Measurements from ENCODE around the gene ZNF202. TPM values are rescaled to one million over a fixed set of nuclear protein-coding genes. Genes with fewer than 3 reads are reported as not detected.

Gene ZNF202
- total and polyA plus RNA-seq, 2 experiments from 2014 or later = 4.5 to 5.5 TPM

GRCh38 chr11:123700772-123701171 lies 40.7 kb downstream of the ZNF202 start:
- no peaks in the 10 kb centered on the region for H3K79me2 ChIP-seq (ENCODE audit: insufficient read depth)
- no peak overlapping the region for H3K27ac ChIP-seq
- H3F3A ChIP-seq (ENCODE audit: insufficient read depth) = no peaks in the 10 kb centered on the region
- no peaks in the 10 kb centered on the region for H3K9me3 ChIP-seq (ENCODE audit: low read depth)
- in situ Hi-C loops (cut with MboI) = no loop called here
- DNase-seq = no peak
- H3K27me3 ChIP-seq (replicated peaks; ENCODE audit: insufficient read depth) = peaks cover 18% of the 10 kb centered on the region
- no peaks in the 10 kb centered on the region for H4K20me1 ChIP-seq (ENCODE audit: insufficient read depth)
- H3K36me3 ChIP-seq (ENCODE audit: low read depth) = no peaks in the 10 kb centered on the region
- H3K9ac ChIP-seq = no peak overlapping the region
- WGBS, 2 experiments (ENCODE audit: low coverage in 1 of 2, low lambda C conversion rate in 2 of 2, missing lambda C conversion rate in 2 of 2) = 53 to 54% methylated on average over 3 of the region's 3 CpGs
- no peak overlapping the region for H2AFZ ChIP-seq
- H3K4me1 ChIP-seq (ENCODE audit: insufficient read depth) = no peaks in the 10 kb centered on the region
- TF ChIP-seq EZH2phosphoT487 (IDR thresholded peaks at IDR 0.05; ENCODE audit: insufficient read depth, low read depth) (no peak), EZH2 (IDR thresholded peaks at IDR 0.05; ENCODE audit: insufficient read depth, poor library complexity, severe bottlenecking) (no peak)
- H3K9me2 ChIP-seq (ENCODE audit: insufficient read depth) = no peaks in the 10 kb centered on the region
- no peak overlapping the region for H3K4me2 ChIP-seq (ENCODE audit: unreplicated experiment)
- no peak overlapping the region for H3K4me3 ChIP-seq

GRCh38 chr11:123698546-123699127 lies 42.8 kb downstream of the ZNF202 start:
- no peaks in the 10 kb centered on the region for H3K9me3 ChIP-seq (ENCODE audit: low read depth)
- no peaks in the 10 kb centered on the region for H4K20me1 ChIP-seq (ENCODE audit: insufficient read depth)
- H3K79me2 ChIP-seq (ENCODE audit: insufficient read depth) = no peaks in the 10 kb centered on the region
- H3K27me3 ChIP-seq (replicated peaks; ENCODE audit: insufficient read depth) = peaks cover 20% of the 10 kb centered on the region
- no peaks in the 10 kb centered on the region for H3K36me3 ChIP-seq (ENCODE audit: low read depth)
- in situ Hi-C loops (cut with MboI) = no loop called here
- H2AFZ ChIP-seq = no peak overlapping the region
- H3K9me2 ChIP-seq (ENCODE audit: insufficient read depth) = no peaks in the 10 kb centered on the region
- H3K4me3 ChIP-seq = no peak overlapping the region
- no peak overlapping the region for H3K27ac ChIP-seq
- H3K9ac ChIP-seq = no peak overlapping the region
- H3F3A ChIP-seq (ENCODE audit: insufficient read depth) = no peaks in the 10 kb centered on the region
- 15 to 19% methylated on average over 2 of the region's 2 CpGs for WGBS, 2 experiments (ENCODE audit: low coverage in 1 of 2, low lambda C conversion rate in 2 of 2, missing lambda C conversion rate in 2 of 2)
- no peak for DNase-seq
- H3K4me2 ChIP-seq (ENCODE audit: unreplicated experiment) = no peak overlapping the region
- H3K4me1 ChIP-seq (ENCODE audit: insufficient read depth) = no peaks in the 10 kb centered on the region
- TF ChIP-seq EZH2phosphoT487 (IDR thresholded peaks at IDR 0.05; ENCODE audit: insufficient read depth, low read depth) (no peak), EZH2 (IDR thresholded peaks at IDR 0.05; ENCODE audit: insufficient read depth, poor library complexity, severe bottlenecking) (no peak)

- no peaks in the 10 kb centered on the region for H3K9me3 ChIP-seq (ENCODE audit: low read depth)
- DNase-seq = no peak
- 47 to 52% methylated on average over 2 of the region's 2 CpGs for WGBS, 2 experiments (ENCODE audit: low coverage in 1 of 2, low lambda C conversion rate in 2 of 2, missing lambda C conversion rate in 2 of 2)
- H3K27ac ChIP-seq = no peak overlapping the region
- no peaks in the 10 kb centered on the region for H3K36me3 ChIP-seq (ENCODE audit: low read depth)
- TF ChIP-seq EZH2 (IDR thresholded peaks at IDR 0.05; ENCODE audit: insufficient read depth, poor library complexity, severe bottlenecking) (no peak), EZH2phosphoT487 (IDR thresholded peaks at IDR 0.05; ENCODE audit: insufficient read depth, low read depth) (no peak)
- H3K9ac ChIP-seq = no peak overlapping the region
- no peak overlapping the region for H3K4me2 ChIP-seq (ENCODE audit: unreplicated experiment)
- H3K9me2 ChIP-seq (ENCODE audit: insufficient read depth) = no peaks in the 10 kb centered on the region
- in situ Hi-C loops (cut with MboI) = no loop called here
- no peaks in the 10 kb centered on the region for H3F3A ChIP-seq (ENCODE audit: insufficient read depth)
- H2AFZ ChIP-seq = no peak overlapping the region
- no peak overlapping the region for H3K4me3 ChIP-seq
- no peaks in the 10 kb centered on the region for H3K4me1 ChIP-seq (ENCODE audit: insufficient read depth)
- peaks cover 26% of the 10 kb centered on the region for H3K27me3 ChIP-seq (replicated peaks; ENCODE audit: insufficient read depth)
- no peaks in the 10 kb centered on the region for H3K79me2 ChIP-seq (ENCODE audit: insufficient read depth)
- H4K20me1 ChIP-seq (ENCODE audit: insufficient read depth) = no peaks in the 10 kb centered on the region
Observed at GRCh38 chr11:123696183-123696582, 45.3 kb downstream of the ZNF202 start.

- H3K4me2 ChIP-seq (ENCODE audit: unreplicated experiment) = no peak overlapping the region
- H3K36me3 ChIP-seq (ENCODE audit: low read depth) = no peaks in the 10 kb centered on the region
- H3K27me3 ChIP-seq (replicated peaks; ENCODE audit: insufficient read depth) = peaks cover 27% of the 10 kb centered on the region
- no peaks in the 10 kb centered on the region for H3F3A ChIP-seq (ENCODE audit: insufficient read depth)
- no peak overlapping the region for H3K9ac ChIP-seq
- no peak overlapping the region for H3K27ac ChIP-seq
- no peak for DNase-seq
- no peak overlapping the region for H3K4me3 ChIP-seq
- H3K9me3 ChIP-seq (ENCODE audit: low read depth) = no peaks in the 10 kb centered on the region
- no peaks in the 10 kb centered on the region for H3K79me2 ChIP-seq (ENCODE audit: insufficient read depth)
- no peaks in the 10 kb centered on the region for H3K4me1 ChIP-seq (ENCODE audit: insufficient read depth)
- no peaks in the 10 kb centered on the region for H4K20me1 ChIP-seq (ENCODE audit: insufficient read depth)
- WGBS, 2 experiments (ENCODE audit: low coverage in 1 of 2, low lambda C conversion rate in 2 of 2, missing lambda C conversion rate in 2 of 2) = 70 to 72% methylated on average over 9 of the region's 9 CpGs
- in situ Hi-C loops (cut with MboI) = no loop called here
- no peaks in the 10 kb centered on the region for H3K9me2 ChIP-seq (ENCODE audit: insufficient read depth)
- no peak overlapping the region for H2AFZ ChIP-seq
- TF ChIP-seq EZH2 (IDR thresholded peaks at IDR 0.05; ENCODE audit: insufficient read depth, poor library complexity, severe bottlenecking) = no peak
Observed at GRCh38 chr11:123695231-123695630, 46.2 kb downstream of the ZNF202 start.

- peak; percentile 34 for DNase-seq
Observed at GRCh38 chr11:123694551-123694950, 46.9 kb downstream of the ZNF202 start.

More at GRCh38 chr11:123694551-123694950, 46.9 kb downstream of the ZNF202 start:
- Histone ChIP-seq H3K27me3 (replicated peaks; ENCODE audit: insufficient read depth) (peaks cover 21% of the 10 kb centered on the region), H2AFZ (no peak overlapping the region), H3K79me2 (ENCODE audit: insufficient read depth) (no peaks in the 10 kb centered on the region), H3K9ac (no peak overlapping the region), H3K9me3 (ENCODE audit: low read depth) (no peaks in the 10 kb centered on the region), H3K4me2 (ENCODE audit: unreplicated experiment) (no peak overlapping the region), H3K4me3 (no peak overlapping the region), H4K20me1 (ENCODE audit: insufficient read depth) (no peaks in the 10 kb centered on the region), H3K36me3 (ENCODE audit: low read depth) (no peaks in the 10 kb centered on the region), H3K4me1 (ENCODE audit: insufficient read depth) (no peaks in the 10 kb centered on the region), H3F3A (ENCODE audit: insufficient read depth) (no peaks in the 10 kb centered on the region), H3K27ac (no peak overlapping the region), H3K9me2 (ENCODE audit: insufficient read depth) (no peaks in the 10 kb centered on the region)
- TF ChIP-seq EZH2phosphoT487 (IDR thresholded peaks at IDR 0.05; ENCODE audit: insufficient read depth, low read depth) (no peak), EZH2 (IDR thresholded peaks at IDR 0.05; ENCODE audit: insufficient read depth, poor library complexity, severe bottlenecking) (no peak)
- in situ Hi-C loops (cut with MboI) = no loop called here
- 16 to 23% methylated on average over 2 of the region's 2 CpGs for WGBS, 2 experiments (ENCODE audit: low coverage in 1 of 2, low lambda C conversion rate in 2 of 2, missing lambda C conversion rate in 2 of 2)
